ENCODE results near the gene TRIML1.

GRCh38 chr4:188177997-188178675, 38.9 kb downstream of the TRIML1 start:
- TF ChIP-seq, protein P1, sequence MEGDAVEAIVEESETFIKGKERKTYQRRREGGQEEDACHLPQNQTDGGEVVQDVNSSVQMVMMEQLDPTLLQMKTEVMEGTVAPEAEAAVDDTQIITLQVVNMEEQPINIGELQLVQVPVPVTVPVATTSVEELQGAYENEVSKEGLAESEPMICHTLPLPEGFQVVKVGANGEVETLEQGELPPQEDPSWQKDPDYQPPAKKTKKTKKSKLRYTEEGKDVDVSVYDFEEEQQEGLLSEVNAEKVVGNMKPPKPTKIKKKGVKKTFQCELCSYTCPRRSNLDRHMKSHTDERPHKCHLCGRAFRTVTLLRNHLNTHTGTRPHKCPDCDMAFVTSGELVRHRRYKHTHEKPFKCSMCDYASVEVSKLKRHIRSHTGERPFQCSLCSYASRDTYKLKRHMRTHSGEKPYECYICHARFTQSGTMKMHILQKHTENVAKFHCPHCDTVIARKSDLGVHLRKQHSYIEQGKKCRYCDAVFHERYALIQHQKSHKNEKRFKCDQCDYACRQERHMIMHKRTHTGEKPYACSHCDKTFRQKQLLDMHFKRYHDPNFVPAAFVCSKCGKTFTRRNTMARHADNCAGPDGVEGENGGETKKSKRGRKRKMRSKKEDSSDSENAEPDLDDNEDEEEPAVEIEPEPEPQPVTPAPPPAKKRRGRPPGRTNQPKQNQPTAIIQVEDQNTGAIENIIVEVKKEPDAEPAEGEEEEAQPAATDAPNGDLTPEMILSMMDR (IDR thresholded peaks at IDR 0.05): no peak
- no peak for TF ChIP-seq EZH2 (IDR thresholded peaks at IDR 0.05; ENCODE audit: borderline replicate concordance, insufficient read depth, low read depth, low read length, poor library complexity, severe bottlenecking)

All from B cell (primary cell).